Progenitor cell of endocrine pancreas (in vitro differentiated cells): ENCODE results near the gene PROCA1. TPM values are rescaled to one million over a fixed set of nuclear protein-coding genes. Genes with fewer than 3 reads are reported as not detected.

Source experiments
- DNase-seq: peaks from one replicate; pipeline ENCODE4 v3.0.0; 2021; ENCODE audit warnings: low spot score; ENCODE audit not compliant: unreplicated experiment
- H3K27ac Mint-ChIP-seq: 2 replicates; pipeline ENCODE4 v1.8.0; 2021; ENCODE audit warnings: mild to moderate bottlenecking, moderate library complexity, mixed read lengths
- H3K27me3 Mint-ChIP-seq: 2 replicates; pipeline ENCODE4 v1.8.0; 2021; ENCODE audit warnings: mixed read lengths
- H3K36me3 Mint-ChIP-seq: 2 replicates; pipeline ENCODE4 v1.8.0; 2022; ENCODE audit warnings: mixed read lengths; ENCODE audit not compliant: insufficient read depth
- H3K4me1 Mint-ChIP-seq: 2 replicates; pipeline ENCODE4 v1.8.0; 2021; ENCODE audit warnings: low read depth, mixed read lengths
- H3K4me3 Mint-ChIP-seq: 2 replicates; pipeline ENCODE4 v1.8.0; 2021; ENCODE audit warnings: low read depth, mild to moderate bottlenecking, moderate library complexity, mixed read lengths
- H3K9me3 Mint-ChIP-seq: 2 replicates; pipeline ENCODE4 v1.8.0; 2021; ENCODE audit warnings: low read depth, mixed read lengths
- CTCF ChIP-seq: fragments of 200-600 bp; sonication (generic); IDR thresholded peaks from one replicate; pipeline ENCODE4 v1.5.0; 2021; ENCODE audit warnings: antibody characterized with exemption, mild to moderate bottlenecking; ENCODE audit not compliant: unreplicated experiment
- total RNA-seq: library from RNA; stranded (reverse); gene quantifications from 2 replicates; pipeline ENCODE4 v1.2.1, GENCODE V29; 2021

The PROCA1 gene
- total RNA-seq, 1 donor from 2014 or later = 16.3 TPM

DNA sequence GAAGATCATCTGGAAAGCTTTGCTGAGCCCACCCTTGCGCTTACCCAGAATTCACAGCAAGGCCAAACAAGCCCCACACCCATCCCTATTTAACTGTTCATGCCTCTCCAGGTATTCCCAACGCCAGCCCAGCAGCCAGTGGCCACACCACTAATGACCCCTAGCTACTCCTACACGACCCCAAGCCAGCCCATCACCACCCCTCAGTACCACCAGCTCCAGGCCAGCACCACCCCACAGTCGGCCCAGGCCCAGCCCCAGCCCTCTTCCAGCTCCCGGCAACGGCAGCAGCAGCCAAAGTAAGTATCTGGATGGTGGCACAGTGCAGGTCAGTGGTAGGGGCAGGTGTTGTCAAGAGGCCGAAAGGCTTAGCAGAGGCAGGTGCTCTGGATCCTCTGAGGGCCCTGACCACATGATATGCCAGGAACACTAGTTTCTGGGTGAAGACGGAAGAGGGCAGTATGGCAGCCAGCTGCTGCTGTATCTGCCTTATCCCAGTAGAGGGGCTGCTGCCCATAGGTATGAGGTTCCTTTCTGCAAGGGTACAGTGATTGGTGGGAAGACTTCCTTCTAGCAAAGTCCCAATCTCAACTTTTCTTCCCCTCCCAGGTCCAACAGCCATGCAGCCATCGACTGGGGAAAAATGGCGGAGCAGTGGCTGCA lies 10.7 kb downstream of the PROCA1 start:
- Mint-ChIP-seq H3K36me3 (peaks cover 19% of the 10 kb centered on the region), H3K4me3 (no peak overlapping the region), H3K4me1 (peaks cover 23% of the 10 kb centered on the region), H3K9me3 (no peaks in the 10 kb centered on the region), H3K27ac (no peak overlapping the region), H3K27me3 (no peaks in the 10 kb centered on the region)
- no peak for DNase-seq
- no peak for TF ChIP-seq CTCF

- H3K27me3 Mint-ChIP-seq = no peaks in the 10 kb centered on the region
These were observed 11.4 kb downstream of the PROCA1 start for GRCh38 chr17:28700278-28700677.

GRCh38 chr17:28698253-28698941 lies 13.3 kb downstream of the PROCA1 start:
- Mint-ChIP-seq H3K36me3 (peaks cover 19% of the 10 kb centered on the region), H3K9me3 (no peaks in the 10 kb centered on the region), H3K4me1 (peaks cover 23% of the 10 kb centered on the region), H3K4me3 (peak overlapping the region; percentile 43), H3K27ac (peak overlapping the region; percentile 92), H3K27me3 (no peaks in the 10 kb centered on the region)
- DNase-seq = no peak
- no peak for TF ChIP-seq CTCF

More at GRCh38 chr17:28700278-28700677, 11.4 kb downstream of the PROCA1 start:
- no peak for DNase-seq
- H3K4me3 Mint-ChIP-seq = no peak overlapping the region
- peak overlapping the region; percentile 41 for H3K27ac Mint-ChIP-seq
- no peak for TF ChIP-seq CTCF
- no peaks in the 10 kb centered on the region for H3K9me3 Mint-ChIP-seq
- H3K4me1 Mint-ChIP-seq = peaks cover 23% of the 10 kb centered on the region
- H3K36me3 Mint-ChIP-seq = peaks cover 19% of the 10 kb centered on the region

DNA sequence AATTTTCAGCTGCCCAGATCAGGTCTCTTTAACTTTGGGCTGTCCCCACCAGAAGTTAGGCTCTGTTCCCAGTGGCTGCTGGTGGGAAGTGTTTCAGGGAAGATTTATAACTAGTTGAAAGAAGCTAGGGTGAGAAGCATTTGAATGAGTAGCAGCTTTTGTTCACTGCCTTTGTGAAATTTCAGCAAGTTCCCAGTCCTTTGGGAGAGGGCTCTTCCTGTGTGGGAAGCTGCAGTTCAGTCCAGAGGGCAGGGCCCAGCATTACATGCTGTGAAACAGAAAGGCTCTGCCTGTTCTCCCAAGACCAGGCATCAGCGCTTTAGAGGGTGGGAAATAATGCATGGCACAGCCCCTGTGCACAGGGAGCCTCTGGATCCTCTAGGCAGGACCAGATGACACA lies 17.8 kb downstream of the PROCA1 start:
- Mint-ChIP-seq H3K36me3 (peaks cover 23% of the 10 kb centered on the region), H3K4me1 (peaks cover 18% of the 10 kb centered on the region)
- TF ChIP-seq CTCF = no peak

GRCh38 chr17:28689011-28689410 lies 22.7 kb downstream of the PROCA1 start:
- Mint-ChIP-seq H3K36me3 (peaks cover 53% of the 10 kb centered on the region), H3K27me3 (no peaks in the 10 kb centered on the region), H3K9me3 (no peaks in the 10 kb centered on the region), H3K27ac (no peak overlapping the region), H3K4me1 (peaks cover 4% of the 10 kb centered on the region), H3K4me3 (no peak overlapping the region)
- TF ChIP-seq CTCF = no peak
- no peak for DNase-seq

More for the DNA sequence above, 17.8 kb downstream of the PROCA1 start:
- no peak overlapping the region for H3K4me3 Mint-ChIP-seq
- no peaks in the 10 kb centered on the region for H3K27me3 Mint-ChIP-seq
- peak overlapping the region; percentile 71 for H3K27ac Mint-ChIP-seq
- no peaks in the 10 kb centered on the region for H3K9me3 Mint-ChIP-seq
- no peak for DNase-seq
